ENCODE data around the gene TSPO2.
"Not testable (repeated sequence)": the region's sequence is repeated elsewhere in the genome, so short reads cannot be mapped to it uniquely, and the experiment has no call there.

Gene TSPO2

GRCh38 chr6:41014780-41015179, 27.5 kb upstream of the TSPO2 start:
- DNase-seq: no peak
- Mint-ChIP-seq H3K27me3 (no peaks in the 10 kb centered on the region), H3K9me3 (no peaks in the 10 kb centered on the region), H3K36me3 (ENCODE audit: low read depth) (no peaks in the 10 kb centered on the region), H3K27ac (no peak overlapping the region), H3K4me1 (ENCODE audit: low read depth) (no peaks in the 10 kb centered on the region), H3K4me3 (no peak overlapping the region)

- H3K36me3 Mint-ChIP-seq (ENCODE audit: low read depth); H3K9me3 Mint-ChIP-seq; H3K27ac Mint-ChIP-seq; H3K4me1 Mint-ChIP-seq (ENCODE audit: low read depth); DNase-seq; H3K27me3 Mint-ChIP-seq; H3K4me3 Mint-ChIP-seq: not testable (repeated sequence)
These were observed 26.4 kb upstream of the TSPO2 start for GRCh38 chr6:41015860-41016259.

GRCh38 chr6:41017663-41018062, 24.6 kb upstream of the TSPO2 start:
- H3K4me1 Mint-ChIP-seq (ENCODE audit: low read depth): no peaks in the 10 kb centered on the region
- no peak overlapping the region for H3K27ac Mint-ChIP-seq
- H3K36me3 Mint-ChIP-seq (ENCODE audit: low read depth): no peaks in the 10 kb centered on the region
- no peaks in the 10 kb centered on the region for H3K27me3 Mint-ChIP-seq
- H3K4me3 Mint-ChIP-seq: no peak overlapping the region
- no peak for DNase-seq
- no peaks in the 10 kb centered on the region for H3K9me3 Mint-ChIP-seq

- Mint-ChIP-seq H3K36me3 (ENCODE audit: low read depth) (no peaks in the 10 kb centered on the region), H3K4me1 (ENCODE audit: low read depth) (no peaks in the 10 kb centered on the region), H3K9me3 (no peaks in the 10 kb centered on the region), H3K27ac (no peak overlapping the region), H3K27me3 (no peaks in the 10 kb centered on the region), H3K4me3 (no peak overlapping the region)
- DNase-seq: no peak
These were observed 20.4 kb upstream of the TSPO2 start for GRCh38 chr6:41021832-41022231.

GRCh38 chr6:41022294-41022693, 20.0 kb upstream of the TSPO2 start:
- no peaks in the 10 kb centered on the region for H3K36me3 Mint-ChIP-seq (ENCODE audit: low read depth)
- peaks cover 3% of the 10 kb centered on the region for H3K4me1 Mint-ChIP-seq (ENCODE audit: low read depth)
- no peaks in the 10 kb centered on the region for H3K27me3 Mint-ChIP-seq
- DNase-seq: no peak
- no peak overlapping the region for H3K27ac Mint-ChIP-seq
- no peak overlapping the region for H3K4me3 Mint-ChIP-seq
- no peaks in the 10 kb centered on the region for H3K9me3 Mint-ChIP-seq

GRCh38 chr6:41023114-41023513, 19.2 kb upstream of the TSPO2 start:
- no peak for DNase-seq

GRCh38 chr6:41025966-41026530, 16.2 kb upstream of the TSPO2 start:
- no peaks in the 10 kb centered on the region for H3K27me3 Mint-ChIP-seq
- no peak for DNase-seq
- H3K4me1 Mint-ChIP-seq (ENCODE audit: low read depth): peaks cover 20% of the 10 kb centered on the region
- H3K9me3 Mint-ChIP-seq: no peaks in the 10 kb centered on the region
- no peak overlapping the region for H3K4me3 Mint-ChIP-seq
- H3K27ac Mint-ChIP-seq: no peak overlapping the region
- H3K36me3 Mint-ChIP-seq (ENCODE audit: low read depth): no peaks in the 10 kb centered on the region

More at GRCh38 chr6:41023114-41023513, 19.2 kb upstream of the TSPO2 start:
- Mint-ChIP-seq H3K9me3 (no peaks in the 10 kb centered on the region), H3K27me3 (no peaks in the 10 kb centered on the region), H3K27ac (no peak overlapping the region), H3K36me3 (ENCODE audit: low read depth) (no peaks in the 10 kb centered on the region), H3K4me1 (ENCODE audit: low read depth) (peaks cover 10% of the 10 kb centered on the region), H3K4me3 (no peak overlapping the region)

- Mint-ChIP-seq H3K27ac (peak overlapping the region; percentile 74), H3K4me3 (peak overlapping the region; percentile 80), H3K36me3 (ENCODE audit: low read depth) (no peaks in the 10 kb centered on the region), H3K27me3 (no peaks in the 10 kb centered on the region), H3K9me3 (no peaks in the 10 kb centered on the region), H3K4me1 (ENCODE audit: low read depth) (peaks cover 20% of the 10 kb centered on the region)
- no peak for DNase-seq
These were observed 15.0 kb upstream of the TSPO2 start for GRCh38 chr6:41027241-41027640.

GRCh38 chr6:41027799-41028560, 14.3 kb upstream of the TSPO2 start:
- no peaks in the 10 kb centered on the region for H3K27me3 Mint-ChIP-seq

GRCh38 chr6:41028561-41029412, 13.5 kb upstream of the TSPO2 start:
- DNase-seq: no peak
- Mint-ChIP-seq H3K4me1 (ENCODE audit: low read depth) (peaks cover 20% of the 10 kb centered on the region), H3K4me3 (peak overlapping the region; percentile 80), H3K27me3 (no peaks in the 10 kb centered on the region), H3K9me3 (no peaks in the 10 kb centered on the region), H3K27ac (peak overlapping the region; percentile 39), H3K36me3 (ENCODE audit: low read depth) (no peaks in the 10 kb centered on the region)

More at GRCh38 chr6:41027799-41028560, 14.3 kb upstream of the TSPO2 start:
- Mint-ChIP-seq H3K36me3 (ENCODE audit: low read depth) (no peaks in the 10 kb centered on the region), H3K9me3 (no peaks in the 10 kb centered on the region), H3K4me1 (ENCODE audit: low read depth) (peaks cover 20% of the 10 kb centered on the region), H3K27ac (peak overlapping the region; percentile 74), H3K4me3 (peak overlapping the region; percentile 80)
- peak; percentile 89 for DNase-seq

- Mint-ChIP-seq H3K27me3 (no peaks in the 10 kb centered on the region), H3K27ac (no peak overlapping the region), H3K9me3 (no peaks in the 10 kb centered on the region), H3K4me3 (no peak overlapping the region), H3K36me3 (ENCODE audit: low read depth) (peaks cover 1% of the 10 kb centered on the region), H3K4me1 (ENCODE audit: low read depth) (peaks cover 11% of the 10 kb centered on the region)
- DNase-seq: no peak
These were observed 9.4 kb upstream of the TSPO2 start for GRCh38 chr6:41032830-41033229.

- H3K4me1 Mint-ChIP-seq (ENCODE audit: low read depth): peaks cover 6% of the 10 kb centered on the region
- H3K36me3 Mint-ChIP-seq (ENCODE audit: low read depth): peaks cover 1% of the 10 kb centered on the region
- no peak for DNase-seq
- H3K27me3 Mint-ChIP-seq: no peaks in the 10 kb centered on the region
- H3K27ac Mint-ChIP-seq: no peak overlapping the region
- no peaks in the 10 kb centered on the region for H3K9me3 Mint-ChIP-seq
- H3K4me3 Mint-ChIP-seq: no peak overlapping the region
These were observed 8.5 kb upstream of the TSPO2 start for GRCh38 chr6:41033776-41034175.

- DNase-seq: no peak
- Mint-ChIP-seq H3K27ac (no peak overlapping the region), H3K9me3 (no peaks in the 10 kb centered on the region), H3K27me3 (no peaks in the 10 kb centered on the region), H3K36me3 (ENCODE audit: low read depth) (peaks cover 1% of the 10 kb centered on the region), H3K4me3 (no peak overlapping the region), H3K4me1 (ENCODE audit: low read depth) (peaks cover 10% of the 10 kb centered on the region)
These were observed 6.1 kb upstream of the TSPO2 start for GRCh38 chr6:41036186-41036585.

GRCh38 chr6:41036601-41037000, 5.7 kb upstream of the TSPO2 start:
- no peak for DNase-seq
- no peak overlapping the region for H3K27ac Mint-ChIP-seq
- H3K9me3 Mint-ChIP-seq: no peaks in the 10 kb centered on the region
- no peaks in the 10 kb centered on the region for H3K27me3 Mint-ChIP-seq
- H3K4me1 Mint-ChIP-seq (ENCODE audit: low read depth): peaks cover 10% of the 10 kb centered on the region
- no peak overlapping the region for H3K4me3 Mint-ChIP-seq
- H3K36me3 Mint-ChIP-seq (ENCODE audit: low read depth): peaks cover 1% of the 10 kb centered on the region
